ENCODE data around the gene PLXDC2. TPM values are rescaled to one million over a fixed set of nuclear protein-coding genes. Genes with fewer than 3 reads are reported as not detected.
A peak's percentile ranks its signal among the peaks of the same experiment; 100 is the strongest.

Gene PLXDC2
- total and polyA plus RNA-seq, 2 experiments from 2014 or later = 13.5 to 19.4 TPM

- TF ChIP-seq EZH2phosphoT487 (IDR thresholded peaks at IDR 0.05; ENCODE audit: unreplicated experiment) (no peak), CREB1 (CRISPR knock-in tag; IDR thresholded peaks at IDR 0.05; ENCODE audit: low read depth) (no peak), ZNF114 (CRISPR knock-in tag; IDR thresholded peaks at IDR 0.05) (no peak), EZH2 (IDR thresholded peaks at IDR 0.05; ENCODE audit: low read depth, unreplicated experiment) (no peak), JUNB (IDR thresholded peaks at IDR 0.05; ENCODE audit: unreplicated experiment) (no peak), ZNF331 (CRISPR knock-in tag; IDR thresholded peaks at IDR 0.05; ENCODE audit: low read depth) (no peak), NANOG (IDR thresholded peaks at IDR 0.05; ENCODE audit: borderline replicate concordance) (no peak; the same call in 1 of the 2 replicates), STAT1 (IDR thresholded peaks at IDR 0.05; ENCODE audit: unreplicated experiment) (no peak), POLR2AphosphoS5 (IDR thresholded peaks at IDR 0.05; ENCODE audit: low read depth) (no peak)
- TF ChIP-seq, protein P1, sequence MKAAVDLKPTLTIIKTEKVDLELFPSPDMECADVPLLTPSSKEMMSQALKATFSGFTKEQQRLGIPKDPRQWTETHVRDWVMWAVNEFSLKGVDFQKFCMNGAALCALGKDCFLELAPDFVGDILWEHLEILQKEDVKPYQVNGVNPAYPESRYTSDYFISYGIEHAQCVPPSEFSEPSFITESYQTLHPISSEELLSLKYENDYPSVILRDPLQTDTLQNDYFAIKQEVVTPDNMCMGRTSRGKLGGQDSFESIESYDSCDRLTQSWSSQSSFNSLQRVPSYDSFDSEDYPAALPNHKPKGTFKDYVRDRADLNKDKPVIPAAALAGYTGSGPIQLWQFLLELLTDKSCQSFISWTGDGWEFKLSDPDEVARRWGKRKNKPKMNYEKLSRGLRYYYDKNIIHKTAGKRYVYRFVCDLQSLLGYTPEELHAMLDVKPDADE (IDR thresholded peaks at IDR 0.05) = no peak
- TF ChIP-seq, protein P2, sequence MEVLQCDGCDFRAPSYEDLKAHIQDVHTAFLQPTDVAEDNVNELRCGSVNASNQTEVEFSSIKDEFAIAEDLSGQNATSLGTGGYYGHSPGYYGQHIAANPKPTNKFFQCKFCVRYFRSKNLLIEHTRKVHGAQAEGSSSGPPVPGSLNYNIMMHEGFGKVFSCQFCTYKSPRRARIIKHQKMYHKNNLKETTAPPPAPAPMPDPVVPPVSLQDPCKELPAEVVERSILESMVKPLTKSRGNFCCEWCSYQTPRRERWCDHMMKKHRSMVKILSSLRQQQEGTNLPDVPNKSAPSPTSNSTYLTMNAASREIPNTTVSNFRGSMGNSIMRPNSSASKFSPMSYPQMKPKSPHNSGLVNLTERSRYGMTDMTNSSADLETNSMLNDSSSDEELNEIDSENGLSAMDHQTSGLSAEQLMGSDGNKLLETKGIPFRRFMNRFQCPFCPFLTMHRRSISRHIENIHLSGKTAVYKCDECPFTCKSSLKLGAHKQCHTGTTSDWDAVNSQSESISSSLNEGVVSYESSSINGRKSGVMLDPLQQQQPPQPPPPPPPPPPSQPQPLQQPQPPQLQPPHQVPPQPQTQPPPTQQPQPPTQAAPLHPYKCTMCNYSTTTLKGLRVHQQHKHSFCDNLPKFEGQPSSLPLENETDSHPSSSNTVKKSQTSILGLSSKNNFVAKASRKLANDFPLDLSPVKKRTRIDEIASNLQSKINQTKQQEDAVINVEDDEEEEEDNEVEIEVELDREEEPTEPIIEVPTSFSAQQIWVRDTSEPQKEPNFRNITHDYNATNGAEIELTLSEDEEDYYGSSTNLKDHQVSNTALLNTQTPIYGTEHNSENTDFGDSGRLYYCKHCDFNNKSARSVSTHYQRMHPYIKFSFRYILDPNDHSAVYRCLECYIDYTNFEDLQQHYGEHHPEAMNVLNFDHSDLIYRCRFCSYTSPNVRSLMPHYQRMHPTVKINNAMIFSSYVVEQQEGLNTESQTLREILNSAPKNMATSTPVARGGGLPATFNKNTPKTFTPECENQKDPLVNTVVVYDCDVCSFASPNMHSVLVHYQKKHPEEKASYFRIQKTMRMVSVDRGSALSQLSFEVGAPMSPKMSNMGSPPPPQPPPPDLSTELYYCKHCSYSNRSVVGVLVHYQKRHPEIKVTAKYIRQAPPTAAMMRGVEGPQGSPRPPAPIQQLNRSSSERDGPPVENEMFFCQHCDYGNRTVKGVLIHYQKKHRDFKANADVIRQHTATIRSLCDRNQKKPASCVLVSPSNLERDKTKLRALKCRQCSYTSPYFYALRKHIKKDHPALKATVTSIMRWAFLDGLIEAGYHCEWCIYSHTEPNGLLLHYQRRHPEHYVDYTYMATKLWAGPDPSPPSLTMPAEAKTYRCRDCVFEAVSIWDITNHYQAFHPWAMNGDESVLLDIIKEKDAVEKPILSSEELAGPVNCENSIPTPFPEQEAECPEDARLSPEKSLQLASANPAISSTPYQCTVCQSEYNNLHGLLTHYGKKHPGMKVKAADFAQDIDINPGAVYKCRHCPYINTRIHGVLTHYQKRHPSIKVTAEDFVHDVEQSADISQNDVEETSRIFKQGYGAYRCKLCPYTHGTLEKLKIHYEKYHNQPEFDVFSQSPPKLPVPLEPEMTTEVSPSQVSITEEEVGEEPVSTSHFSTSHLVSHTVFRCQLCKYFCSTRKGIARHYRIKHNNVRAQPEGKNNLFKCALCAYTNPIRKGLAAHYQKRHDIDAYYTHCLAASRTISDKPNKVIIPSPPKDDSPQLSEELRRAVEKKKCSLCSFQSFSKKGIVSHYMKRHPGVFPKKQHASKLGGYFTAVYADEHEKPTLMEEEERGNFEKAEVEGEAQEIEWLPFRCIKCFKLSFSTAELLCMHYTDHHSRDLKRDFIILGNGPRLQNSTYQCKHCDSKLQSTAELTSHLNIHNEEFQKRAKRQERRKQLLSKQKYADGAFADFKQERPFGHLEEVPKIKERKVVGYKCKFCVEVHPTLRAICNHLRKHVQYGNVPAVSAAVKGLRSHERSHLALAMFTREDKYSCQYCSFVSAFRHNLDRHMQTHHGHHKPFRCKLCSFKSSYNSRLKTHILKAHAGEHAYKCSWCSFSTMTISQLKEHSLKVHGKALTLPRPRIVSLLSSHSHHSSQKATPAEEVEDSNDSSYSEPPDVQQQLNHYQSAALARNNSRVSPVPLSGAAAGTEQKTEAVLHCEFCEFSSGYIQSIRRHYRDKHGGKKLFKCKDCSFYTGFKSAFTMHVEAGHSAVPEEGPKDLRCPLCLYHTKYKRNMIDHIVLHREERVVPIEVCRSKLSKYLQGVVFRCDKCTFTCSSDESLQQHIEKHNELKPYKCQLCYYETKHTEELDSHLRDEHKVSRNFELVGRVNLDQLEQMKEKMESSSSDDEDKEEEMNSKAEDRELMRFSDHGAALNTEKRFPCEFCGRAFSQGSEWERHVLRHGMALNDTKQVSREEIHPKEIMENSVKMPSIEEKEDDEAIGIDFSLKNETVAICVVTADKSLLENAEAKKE (CRISPR knock-in tag; IDR thresholded peaks at IDR 0.05) = no peak
- TF ChIP-seq, protein P3, sequence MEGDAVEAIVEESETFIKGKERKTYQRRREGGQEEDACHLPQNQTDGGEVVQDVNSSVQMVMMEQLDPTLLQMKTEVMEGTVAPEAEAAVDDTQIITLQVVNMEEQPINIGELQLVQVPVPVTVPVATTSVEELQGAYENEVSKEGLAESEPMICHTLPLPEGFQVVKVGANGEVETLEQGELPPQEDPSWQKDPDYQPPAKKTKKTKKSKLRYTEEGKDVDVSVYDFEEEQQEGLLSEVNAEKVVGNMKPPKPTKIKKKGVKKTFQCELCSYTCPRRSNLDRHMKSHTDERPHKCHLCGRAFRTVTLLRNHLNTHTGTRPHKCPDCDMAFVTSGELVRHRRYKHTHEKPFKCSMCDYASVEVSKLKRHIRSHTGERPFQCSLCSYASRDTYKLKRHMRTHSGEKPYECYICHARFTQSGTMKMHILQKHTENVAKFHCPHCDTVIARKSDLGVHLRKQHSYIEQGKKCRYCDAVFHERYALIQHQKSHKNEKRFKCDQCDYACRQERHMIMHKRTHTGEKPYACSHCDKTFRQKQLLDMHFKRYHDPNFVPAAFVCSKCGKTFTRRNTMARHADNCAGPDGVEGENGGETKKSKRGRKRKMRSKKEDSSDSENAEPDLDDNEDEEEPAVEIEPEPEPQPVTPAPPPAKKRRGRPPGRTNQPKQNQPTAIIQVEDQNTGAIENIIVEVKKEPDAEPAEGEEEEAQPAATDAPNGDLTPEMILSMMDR (conservative IDR thresholded peaks at IDR 0.05; ENCODE audit: low read depth in 2 of 2) = no peak
- TF ChIP-seq, protein P4, sequence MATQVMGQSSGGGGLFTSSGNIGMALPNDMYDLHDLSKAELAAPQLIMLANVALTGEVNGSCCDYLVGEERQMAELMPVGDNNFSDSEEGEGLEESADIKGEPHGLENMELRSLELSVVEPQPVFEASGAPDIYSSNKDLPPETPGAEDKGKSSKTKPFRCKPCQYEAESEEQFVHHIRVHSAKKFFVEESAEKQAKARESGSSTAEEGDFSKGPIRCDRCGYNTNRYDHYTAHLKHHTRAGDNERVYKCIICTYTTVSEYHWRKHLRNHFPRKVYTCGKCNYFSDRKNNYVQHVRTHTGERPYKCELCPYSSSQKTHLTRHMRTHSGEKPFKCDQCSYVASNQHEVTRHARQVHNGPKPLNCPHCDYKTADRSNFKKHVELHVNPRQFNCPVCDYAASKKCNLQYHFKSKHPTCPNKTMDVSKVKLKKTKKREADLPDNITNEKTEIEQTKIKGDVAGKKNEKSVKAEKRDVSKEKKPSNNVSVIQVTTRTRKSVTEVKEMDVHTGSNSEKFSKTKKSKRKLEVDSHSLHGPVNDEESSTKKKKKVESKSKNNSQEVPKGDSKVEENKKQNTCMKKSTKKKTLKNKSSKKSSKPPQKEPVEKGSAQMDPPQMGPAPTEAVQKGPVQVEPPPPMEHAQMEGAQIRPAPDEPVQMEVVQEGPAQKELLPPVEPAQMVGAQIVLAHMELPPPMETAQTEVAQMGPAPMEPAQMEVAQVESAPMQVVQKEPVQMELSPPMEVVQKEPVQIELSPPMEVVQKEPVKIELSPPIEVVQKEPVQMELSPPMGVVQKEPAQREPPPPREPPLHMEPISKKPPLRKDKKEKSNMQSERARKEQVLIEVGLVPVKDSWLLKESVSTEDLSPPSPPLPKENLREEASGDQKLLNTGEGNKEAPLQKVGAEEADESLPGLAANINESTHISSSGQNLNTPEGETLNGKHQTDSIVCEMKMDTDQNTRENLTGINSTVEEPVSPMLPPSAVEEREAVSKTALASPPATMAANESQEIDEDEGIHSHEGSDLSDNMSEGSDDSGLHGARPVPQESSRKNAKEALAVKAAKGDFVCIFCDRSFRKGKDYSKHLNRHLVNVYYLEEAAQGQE (IDR thresholded peaks at IDR 0.05; ENCODE audit: unreplicated experiment) = no peak
- Histone ChIP-seq H3K27me3 (ENCODE audit: insufficient read depth) (no peaks in the 10 kb centered on the region), H4K20me1 (replicated peaks; ENCODE audit: insufficient read depth) (no peaks in the 10 kb centered on the region), H3K36me3 (ENCODE audit: insufficient read depth) (no peaks in the 10 kb centered on the region), H3K4me3 (no peak overlapping the region), H3K79me2 (replicated peaks; ENCODE audit: insufficient read depth) (peaks cover 93% of the 10 kb centered on the region), H3K9me2 (ENCODE audit: insufficient read depth) (0 out of 2 replicates have a peak, but pooled peaks cover 4% of the 10 kb centered on the region), H3K4me2 (no peak overlapping the region), H3K27ac (ENCODE audit: low read depth) (no peak overlapping the region), H3F3A (replicated peaks; ENCODE audit: low read depth) (no peaks in the 10 kb centered on the region), H2AFZ (no peak overlapping the region), H3K4me1 (ENCODE audit: insufficient read depth) (peaks cover 48% of the 10 kb centered on the region)
- peaks cover 71% of the 10 kb centered on the region for H3K4me1 Mint-ChIP-seq
- ATAC-seq (peak; percentile 36), DNase-seq (ENCODE audit: low spot score) (peak; percentile 48)
- peak overlapping the region; percentile 92 for H3K27ac Mint-ChIP-seq
- peaks cover 2% of the 10 kb centered on the region for H3K27me3 Mint-ChIP-seq (ENCODE audit: insufficient read depth, low read depth, poor library complexity)
- H3K9me3 Mint-ChIP-seq = peaks cover 7% of the 10 kb centered on the region
- H3K36me3 Mint-ChIP-seq (ENCODE audit: low read depth) = peaks cover 24% of the 10 kb centered on the region
- no peak overlapping the region for H3K4me3 Mint-ChIP-seq
Observed at GRCh38 chr10:19833170-19833824, 17.1 kb downstream of the PLXDC2 start.
